Progenitor cell of endocrine pancreas (in vitro differentiated cells): ENCODE data around the gene INPP5E. TPM values are rescaled to one million over a fixed set of nuclear protein-coding genes. Genes with fewer than 3 reads are reported as not detected.

Experiments used
- DNase-seq: peaks from one replicate; pipeline ENCODE4 v3.0.0; 2021; ENCODE audit warnings: low spot score; ENCODE audit not compliant: unreplicated experiment
- H3K27ac Mint-ChIP-seq: 2 replicates; pipeline ENCODE4 v1.8.0; 2021; ENCODE audit warnings: mild to moderate bottlenecking, moderate library complexity, mixed read lengths
- H3K27me3 Mint-ChIP-seq: 2 replicates; pipeline ENCODE4 v1.8.0; 2021; ENCODE audit warnings: mixed read lengths
- H3K36me3 Mint-ChIP-seq: 2 replicates; pipeline ENCODE4 v1.8.0; 2022; ENCODE audit warnings: mixed read lengths; ENCODE audit not compliant: insufficient read depth
- H3K4me1 Mint-ChIP-seq: 2 replicates; pipeline ENCODE4 v1.8.0; 2021; ENCODE audit warnings: low read depth, mixed read lengths
- H3K4me3 Mint-ChIP-seq: 2 replicates; pipeline ENCODE4 v1.8.0; 2021; ENCODE audit warnings: low read depth, mild to moderate bottlenecking, moderate library complexity, mixed read lengths
- H3K9me3 Mint-ChIP-seq: 2 replicates; pipeline ENCODE4 v1.8.0; 2021; ENCODE audit warnings: low read depth, mixed read lengths
- CTCF ChIP-seq: fragments of 200-600 bp; sonication (generic); IDR thresholded peaks from one replicate; pipeline ENCODE4 v1.5.0; 2021; ENCODE audit warnings: antibody characterized with exemption, mild to moderate bottlenecking; ENCODE audit not compliant: unreplicated experiment
- total RNA-seq: library from RNA; stranded (reverse); gene quantifications from 2 replicates; pipeline ENCODE4 v1.2.1, GENCODE V29; 2021

INPP5E gene
- total RNA-seq, 1 donor from 2014 or later: 25.1 TPM

GRCh38 chr9:136424750-136425362 is 14.8 kb downstream of the INPP5E start:
- no peak for DNase-seq
- Mint-ChIP-seq H3K4me3 (no peak overlapping the region), H3K9me3 (no peaks in the 10 kb centered on the region), H3K4me1 (no peaks in the 10 kb centered on the region), H3K36me3 (peaks cover 2% of the 10 kb centered on the region), H3K27ac (peak overlapping the region; percentile 62), H3K27me3 (no peaks in the 10 kb centered on the region)
- no peak for TF ChIP-seq CTCF

GRCh38 chr9:136423432-136424146 is 16.1 kb downstream of the INPP5E start:
- TF ChIP-seq CTCF: no peak
- no peaks in the 10 kb centered on the region for H3K4me1 Mint-ChIP-seq
- peaks cover 6% of the 10 kb centered on the region for H3K36me3 Mint-ChIP-seq
- no peak overlapping the region for H3K4me3 Mint-ChIP-seq
- DNase-seq: no peak
- H3K27ac Mint-ChIP-seq: no peak overlapping the region
- H3K27me3 Mint-ChIP-seq: no peaks in the 10 kb centered on the region
- no peaks in the 10 kb centered on the region for H3K9me3 Mint-ChIP-seq

DNA sequence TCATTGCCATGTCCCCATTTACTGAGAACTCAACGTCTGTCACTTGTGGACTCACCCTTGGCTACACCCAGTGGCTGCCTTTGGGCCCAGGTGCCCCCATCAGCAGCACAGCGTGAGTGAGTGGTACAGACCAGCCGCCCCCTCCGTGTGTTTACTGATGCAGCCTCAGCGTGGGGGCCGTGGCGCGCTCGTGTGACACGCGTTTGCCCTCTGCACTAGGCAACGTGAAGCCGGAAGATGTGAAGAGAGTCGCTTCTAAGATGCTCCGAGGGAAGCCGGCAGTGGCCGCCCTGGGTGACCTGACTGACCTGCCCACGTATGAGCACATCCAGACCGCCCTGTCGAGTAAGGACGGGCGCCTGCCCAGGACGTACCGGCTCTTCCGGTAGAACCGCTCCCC is 16.8 kb downstream of the INPP5E start:
- no peak overlapping the region for H3K4me3 Mint-ChIP-seq
- H3K36me3 Mint-ChIP-seq: peaks cover 6% of the 10 kb centered on the region
- no peaks in the 10 kb centered on the region for H3K27me3 Mint-ChIP-seq
- no peaks in the 10 kb centered on the region for H3K9me3 Mint-ChIP-seq
- H3K4me1 Mint-ChIP-seq: no peaks in the 10 kb centered on the region
- no peak for DNase-seq
- no peak overlapping the region for H3K27ac Mint-ChIP-seq
- TF ChIP-seq CTCF: no peak

- H3K4me1 Mint-ChIP-seq: no peaks in the 10 kb centered on the region
- no peaks in the 10 kb centered on the region for H3K27me3 Mint-ChIP-seq
- no peaks in the 10 kb centered on the region for H3K9me3 Mint-ChIP-seq
- peaks cover 9% of the 10 kb centered on the region for H3K36me3 Mint-ChIP-seq
- DNase-seq: no peak
- no peak overlapping the region for H3K27ac Mint-ChIP-seq
- no peak for TF ChIP-seq CTCF
- no peak overlapping the region for H3K4me3 Mint-ChIP-seq
These were observed 17.9 kb downstream of the INPP5E start for GRCh38 chr9:136421791-136422190.

DNA sequence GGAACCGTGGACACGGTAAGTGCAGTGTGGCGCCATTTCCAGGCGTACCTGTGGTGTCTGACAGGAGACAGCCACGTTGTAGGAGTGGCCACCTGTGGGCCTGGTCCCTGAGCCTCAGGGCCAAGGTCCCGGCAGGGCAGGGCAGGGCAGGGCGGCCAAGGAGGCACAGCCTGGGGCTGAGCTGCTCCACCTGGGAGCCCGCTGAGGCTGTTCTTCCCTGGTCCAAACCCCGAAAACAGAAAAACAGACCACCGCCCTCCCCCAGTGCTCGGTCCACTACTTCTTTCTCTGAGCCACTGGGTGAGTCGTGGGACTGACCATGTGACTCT is 20.6 kb downstream of the INPP5E start:
- no peak overlapping the region for H3K4me3 Mint-ChIP-seq
- H3K9me3 Mint-ChIP-seq: no peaks in the 10 kb centered on the region
- no peaks in the 10 kb centered on the region for H3K4me1 Mint-ChIP-seq
- H3K36me3 Mint-ChIP-seq: peaks cover 12% of the 10 kb centered on the region
- H3K27me3 Mint-ChIP-seq: no peaks in the 10 kb centered on the region
- no peak for DNase-seq
- no peak for TF ChIP-seq CTCF
- H3K27ac Mint-ChIP-seq: no peak overlapping the region
